Activated CD4-positive, CD25-positive, alpha-beta regulatory T cell (primary cell): ENCODE data around the gene COL27A1.
"Not testable (repeated sequence)": the region's sequence is repeated elsewhere in the genome, so short reads cannot be mapped to it uniquely, and the experiment has no call there.

ENCODE experiments used
- DNase-seq, 4 experiments: peaks; one replicate each; lab custom pipeline; 2025; lab: John Stamatoyannopoulos, UW

Gene COL27A1

GRCh38 chr9:114123031-114123977 lies 32.0 kb upstream of the COL27A1 start:
- no peak for DNase-seq

GRCh38 chr9:114124138-114124537 lies 31.2 kb upstream of the COL27A1 start:
- no peak for DNase-seq

GRCh38 chr9:114124666-114125475 lies 30.5 kb upstream of the COL27A1 start:
- DNase-seq: no peak

DNA sequence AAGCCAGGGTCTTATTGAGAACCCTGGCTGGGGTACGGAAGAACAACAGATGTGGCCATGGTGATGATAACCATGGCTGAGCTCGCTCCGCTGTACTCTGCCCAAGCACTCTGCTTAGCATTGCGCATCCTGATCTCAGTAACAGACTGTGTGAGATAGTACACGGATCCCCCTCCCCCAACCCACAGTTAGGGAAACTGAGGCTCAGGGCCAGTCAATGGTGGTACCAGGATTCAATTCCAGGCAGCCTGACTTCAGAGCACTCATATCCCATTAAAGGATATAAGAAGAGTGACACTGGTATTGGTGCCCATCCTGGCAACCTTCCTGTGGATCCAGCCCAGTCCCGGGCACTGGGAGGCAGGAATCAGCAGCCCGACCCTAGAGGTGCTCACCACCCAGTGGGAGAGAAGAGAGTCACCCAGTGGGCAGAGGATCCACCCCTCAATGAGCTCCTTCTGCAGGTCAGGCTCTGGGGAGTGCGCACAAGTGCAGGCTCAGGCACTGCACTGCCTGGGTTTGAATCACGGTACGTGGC lies 29.8 kb upstream of the COL27A1 start:
- DNase-seq: no peak

DNA sequence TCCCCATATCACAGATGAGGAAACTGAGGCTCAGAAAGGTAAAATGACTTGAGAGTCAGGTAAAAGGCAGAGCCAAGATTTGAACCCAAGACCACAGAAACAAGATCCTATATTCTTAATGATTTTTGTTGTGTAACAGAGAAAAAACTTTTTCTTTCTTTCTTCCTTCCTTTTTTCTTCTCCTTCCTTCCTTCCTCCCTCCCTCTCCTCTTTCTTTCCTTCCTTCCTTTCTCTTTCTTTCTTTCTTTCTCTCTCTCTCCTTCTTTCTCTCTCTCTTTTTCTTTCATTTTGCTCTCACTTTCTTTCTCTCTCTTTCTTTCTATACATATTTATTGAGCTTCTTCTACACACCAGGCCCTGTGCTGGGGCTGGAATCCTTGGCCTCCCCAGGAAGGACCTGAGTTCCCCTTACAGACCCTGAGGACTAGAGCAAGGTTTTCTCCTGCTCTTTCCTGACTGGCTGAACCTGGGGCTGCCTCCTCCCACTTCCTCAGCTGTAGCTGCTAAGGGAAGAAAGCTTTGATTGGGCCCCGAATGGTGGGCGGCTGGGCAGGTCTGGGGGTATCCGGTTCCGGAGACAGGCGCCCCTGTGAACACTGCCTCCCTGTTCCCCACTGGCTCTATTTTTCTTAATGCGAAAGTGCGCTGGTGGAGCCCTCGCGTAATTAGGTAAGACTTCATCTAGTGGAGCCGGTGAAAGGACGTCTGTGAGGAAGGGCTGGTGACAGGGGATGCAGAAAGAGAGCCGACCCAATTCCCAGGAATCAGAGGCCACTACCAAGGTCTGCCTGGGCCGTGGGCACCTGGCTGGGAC lies 28.9 kb upstream of the COL27A1 start:
- no peak for DNase-seq

DNA sequence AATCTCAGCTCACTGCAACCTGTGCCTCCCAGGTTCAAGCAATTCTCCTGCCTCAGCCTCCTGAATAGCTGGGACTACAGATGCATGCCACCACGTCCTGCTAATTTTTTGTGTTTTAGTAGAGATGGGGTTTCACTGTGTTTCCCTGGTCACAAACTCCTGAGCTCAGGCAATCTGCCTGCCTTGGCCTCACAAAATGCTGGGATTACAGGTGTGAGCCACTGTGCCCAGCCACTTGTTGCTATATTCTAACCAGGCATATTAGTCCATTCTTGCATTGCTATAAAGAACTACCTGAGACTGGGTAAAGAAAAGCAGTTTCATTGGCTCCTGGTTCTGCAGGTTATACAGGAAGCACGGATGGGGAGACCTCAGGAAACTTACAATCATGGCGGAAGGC lies 26.6 kb upstream of the COL27A1 start:
- DNase-seq: not testable (repeated sequence)

DNA sequence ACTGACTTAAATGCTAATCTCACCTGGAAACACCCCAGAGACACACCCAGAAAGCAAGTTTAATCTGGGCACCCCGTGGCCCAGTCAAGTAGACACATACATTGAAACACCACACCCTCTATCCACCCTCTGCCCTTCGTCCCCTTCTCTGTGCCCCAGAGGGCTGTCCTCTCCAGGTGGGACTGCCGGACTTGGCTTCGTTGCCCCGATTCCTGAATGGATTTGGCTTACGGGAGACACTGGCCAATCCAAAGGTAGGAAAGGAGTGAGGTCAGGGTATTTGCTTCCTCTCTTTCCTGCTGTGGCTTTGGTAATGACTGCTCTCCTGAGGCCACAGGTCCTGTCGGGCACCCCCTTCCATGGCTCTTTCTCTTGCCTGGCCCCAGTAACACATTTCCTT lies 25.2 kb upstream of the COL27A1 start:
- no peak for DNase-seq

DNA sequence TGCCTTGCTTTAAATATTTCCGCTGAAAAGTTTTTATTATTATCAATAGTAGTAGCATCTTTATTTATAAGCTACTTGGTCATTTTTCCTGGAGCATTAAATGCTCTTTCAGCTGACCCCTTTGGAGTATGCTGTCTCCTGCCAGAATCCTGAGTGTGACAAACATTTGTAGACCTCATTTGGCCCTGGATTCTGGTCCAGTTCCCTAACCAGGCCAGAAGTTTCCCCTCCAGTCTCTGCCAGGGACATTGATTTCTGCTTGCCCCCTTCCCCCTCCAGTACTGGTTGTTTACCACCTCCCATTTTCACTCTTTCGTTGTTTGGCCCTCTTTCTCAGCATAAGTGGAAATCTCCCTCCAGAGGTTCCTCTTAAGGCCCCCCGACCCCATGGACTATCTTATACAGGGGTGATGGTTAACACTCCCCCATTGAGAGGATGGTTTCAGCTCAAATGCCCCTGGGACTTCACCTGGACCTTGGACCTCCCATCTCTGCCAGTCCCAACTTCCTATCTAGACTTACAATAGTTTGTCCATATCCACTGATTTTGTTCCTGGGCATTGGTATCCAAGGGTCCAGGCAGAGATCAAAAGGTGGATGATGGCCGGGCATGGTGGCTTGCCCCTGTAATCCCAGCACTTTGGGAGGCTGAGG lies 24.6 kb upstream of the COL27A1 start:
- DNase-seq: no peak

DNA sequence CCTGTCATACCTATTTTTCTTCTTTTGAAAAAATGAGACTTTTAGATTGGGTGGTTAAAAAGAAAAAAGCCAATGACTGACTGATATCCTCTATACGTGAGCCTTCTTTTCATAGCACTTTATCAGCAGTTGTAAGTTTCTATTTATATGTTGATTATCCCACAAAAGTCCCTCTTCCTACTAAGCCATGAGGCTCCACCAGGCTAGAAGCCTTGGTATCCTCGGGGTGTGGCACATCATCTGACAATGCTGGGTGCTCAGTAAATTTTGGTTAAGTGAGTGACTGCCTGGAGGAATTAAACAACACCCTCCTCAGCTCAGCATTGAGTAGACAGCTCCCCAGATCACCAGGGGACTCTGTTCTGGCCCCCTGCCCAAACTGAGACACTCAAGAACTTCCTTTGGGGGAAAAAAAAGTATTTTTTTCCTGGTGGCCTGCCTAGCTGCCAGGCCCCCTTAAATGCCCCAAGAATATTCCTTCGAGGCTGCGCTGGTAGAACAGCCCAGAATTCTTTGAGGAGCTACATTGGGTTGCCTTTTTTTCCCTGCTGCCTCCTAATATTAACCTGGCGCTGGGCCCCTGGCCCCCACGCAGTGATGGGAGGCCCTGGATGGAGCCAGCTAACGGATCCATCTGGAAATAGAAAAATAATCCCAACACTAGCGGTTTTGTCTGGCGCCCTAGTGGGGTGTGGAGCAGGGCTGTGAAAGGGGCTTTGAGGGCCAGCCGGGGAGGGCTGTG lies 23.4 kb upstream of the COL27A1 start:
- DNase-seq: no peak

DNA sequence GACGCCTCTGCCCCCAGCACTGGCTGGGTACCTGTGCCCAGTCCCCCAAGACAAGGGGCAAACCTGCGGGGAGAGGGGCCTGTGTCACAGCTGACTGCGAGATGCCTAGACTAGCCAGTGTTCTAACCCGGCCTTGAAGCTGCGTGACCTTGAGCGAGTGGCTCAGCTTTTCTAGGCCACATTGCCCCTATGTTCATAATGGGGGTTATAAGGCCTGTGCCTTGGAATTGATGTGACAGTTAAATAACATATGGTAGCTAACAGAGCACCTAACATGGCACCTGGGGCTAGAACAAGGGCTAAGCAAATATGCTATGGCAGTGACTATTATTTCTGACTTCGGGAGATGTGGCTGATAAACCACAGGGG lies 22.8 kb upstream of the COL27A1 start:
- no peak for DNase-seq

GRCh38 chr9:114134827-114135396 lies 20.4 kb upstream of the COL27A1 start:
- no peak for DNase-seq

- no peak for DNase-seq
Observed at GRCh38 chr9:114137831-114138230, 17.5 kb upstream of the COL27A1 start.

DNA sequence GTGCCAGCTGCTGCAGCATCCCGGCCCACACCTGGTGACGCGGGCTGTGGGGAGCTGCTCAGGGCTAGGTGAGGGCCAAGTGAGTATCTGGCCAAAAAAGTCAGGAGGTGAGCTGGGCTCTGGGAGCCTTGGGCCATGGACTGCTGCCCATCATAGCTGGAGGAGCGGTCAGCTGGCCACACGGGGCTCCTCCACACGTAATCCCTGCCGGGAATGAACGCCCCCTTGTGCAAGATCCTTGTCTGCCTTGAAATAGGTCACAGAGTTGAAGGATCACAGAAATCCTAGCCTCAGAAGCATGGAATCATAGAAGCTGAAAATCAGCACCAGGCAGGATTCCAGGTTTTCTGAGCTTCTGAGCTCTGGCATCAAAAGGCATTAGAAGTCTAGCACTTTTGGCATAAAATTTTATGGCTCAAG lies 16.8 kb upstream of the COL27A1 start:
- DNase-seq: no peak

GRCh38 chr9:114139071-114139470 lies 16.3 kb upstream of the COL27A1 start:
- no peak for DNase-seq

DNA sequence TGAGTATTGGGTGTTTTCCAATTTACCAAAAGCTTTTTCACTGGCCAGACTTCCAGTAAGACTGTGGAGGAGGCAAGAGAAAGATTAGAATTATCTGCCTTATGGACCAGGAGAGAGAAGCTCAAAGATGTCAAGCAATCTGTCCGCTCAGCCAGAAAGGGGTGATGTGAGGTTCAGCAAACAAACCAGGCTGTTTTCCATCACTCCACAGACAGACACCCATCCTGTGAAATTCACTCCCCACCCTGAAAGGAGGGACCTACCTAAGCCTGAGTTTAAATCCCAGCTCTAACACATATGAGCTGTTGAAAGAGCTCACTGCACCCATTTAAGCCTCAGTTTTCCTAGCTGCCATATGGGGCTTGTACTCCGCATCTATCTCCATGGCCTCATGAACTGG lies 14.9 kb upstream of the COL27A1 start:
- no peak for DNase-seq

GRCh38 chr9:114140850-114141249 lies 14.5 kb upstream of the COL27A1 start:
- DNase-seq: no peak

- no peak for DNase-seq
Observed at GRCh38 chr9:114141553-114142402, 13.6 kb upstream of the COL27A1 start.

DNA sequence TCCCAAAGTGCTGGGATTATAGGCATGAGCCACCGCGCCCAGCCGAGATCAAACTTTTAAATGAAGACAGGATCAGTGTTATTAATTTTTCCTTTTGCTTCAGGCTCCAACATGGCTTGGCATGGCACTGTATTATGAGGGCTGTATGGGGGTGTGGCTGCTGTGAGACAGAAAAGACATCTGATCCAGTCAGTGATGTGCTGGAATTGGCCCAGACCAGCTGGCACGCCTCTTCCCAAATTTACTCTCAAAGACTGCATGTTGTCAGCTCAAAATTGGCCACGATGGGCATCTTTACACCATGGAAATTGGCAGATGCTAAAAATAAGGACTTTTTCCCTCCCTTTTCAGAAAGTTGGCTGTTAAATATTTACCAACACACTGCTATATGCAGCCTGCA lies 12.1 kb upstream of the COL27A1 start:
- no peak for DNase-seq

GRCh38 chr9:114146735-114147134 lies 8.6 kb upstream of the COL27A1 start:
- no peak for DNase-seq
